GM23248 (cell line): Measurements from ENCODE around the gene PTGFRN. TPM values are rescaled to one million over a fixed set of nuclear protein-coding genes. Genes with fewer than 3 reads are reported as not detected.

ENCODE experiments used
- DNase-seq: peaks from one replicate; pipeline ENCODE4 v3.0.0-alpha.2; 2015
- H2AFZ ChIP-seq: fragments of 200-600 bp; sonication (generic); 2 replicates; pipeline ENCODE4 v1.6.1; 2016; ENCODE audit warnings: antibody characterized with exemption
- H3F3A ChIP-seq: fragments of 200-600 bp; sonication (generic); 2 replicates; pipeline ENCODE4 v1.6.1; 2016; ENCODE audit warnings: mild to moderate bottlenecking, antibody characterized with exemption, mixed run types; ENCODE audit not compliant: insufficient read depth
- H3K27ac ChIP-seq: fragments of 200-600 bp; sonication (generic); 2 replicates; pipeline ENCODE4 v1.5.1; 2016; ENCODE audit warnings: mild to moderate bottlenecking
- H3K27me3 ChIP-seq: fragments of 200-600 bp; sonication (generic); replicated peaks from 2 replicates; pipeline ENCODE4 v1.6.1; 2016; ENCODE audit warnings: mild to moderate bottlenecking; ENCODE audit not compliant: insufficient read depth
- H3K36me3 ChIP-seq: fragments of 200-600 bp; sonication (generic); 2 replicates; pipeline ENCODE4 v1.6.1; 2016; ENCODE audit warnings: low read depth, mild to moderate bottlenecking
- H3K4me1 ChIP-seq: fragments of 200-600 bp; sonication (generic); 2 replicates; pipeline ENCODE4 v1.6.1; 2016; ENCODE audit warnings: mild to moderate bottlenecking; ENCODE audit not compliant: insufficient read depth
- H3K4me2 ChIP-seq: fragments of 200-600 bp; sonication (generic); one replicate; pipeline ENCODE4 v1.6.1; 2016; ENCODE audit warnings: mild to moderate bottlenecking; ENCODE audit not compliant: unreplicated experiment
- H3K4me3 ChIP-seq: fragments of 200-600 bp; sonication (generic); 2 replicates; pipeline ENCODE4 v1.5.1; 2016; ENCODE audit warnings: mild to moderate bottlenecking
- H3K79me2 ChIP-seq: fragments of 200-600 bp; sonication (generic); 2 replicates; pipeline ENCODE4 v1.6.1; 2016; ENCODE audit warnings: mild to moderate bottlenecking; ENCODE audit not compliant: insufficient read depth
- H3K9ac ChIP-seq: fragments of 200-600 bp; sonication (generic); 2 replicates; pipeline ENCODE4 v1.6.1; 2016; ENCODE audit warnings: mild to moderate bottlenecking
- H3K9me2 ChIP-seq: fragments of 200-600 bp; sonication (generic); 2 replicates; pipeline ENCODE4 v1.6.1; 2016; ENCODE audit warnings: mixed run types, mild to moderate bottlenecking, moderate library complexity; ENCODE audit not compliant: insufficient read depth
- H3K9me3 ChIP-seq: fragments of 200-600 bp; sonication (generic); one replicate; pipeline ENCODE4 v1.6.1; 2017; ENCODE audit warnings: low read depth
- H4K20me1 ChIP-seq: fragments of 200-600 bp; sonication (generic); 2 replicates; pipeline ENCODE4 v1.6.0; 2016; ENCODE audit not compliant: insufficient read depth
- EZH2 ChIP-seq: fragments of 200-600 bp; sonication (generic); IDR thresholded peaks from 2 replicates; pipeline ENCODE4 v1.6.1; 2018; ENCODE audit warnings: antibody characterized with exemption, mild to moderate bottlenecking; ENCODE audit not compliant: insufficient read depth, poor library complexity, severe bottlenecking
- EZH2phosphoT487 ChIP-seq: fragments of 200-600 bp; sonication (generic); IDR thresholded peaks from 2 replicates; pipeline ENCODE4 v1.6.1; 2018; ENCODE audit warnings: antibody characterized with exemption, moderate library complexity, mild to moderate bottlenecking, low read depth; ENCODE audit not compliant: insufficient read depth
- whole genome bisulfite sequencing, 2 experiments: methylation state at CpG; one replicate each; pipeline ENCODE4 v1.1.6; 2015 to 2017; ENCODE audit warnings: low lambda C conversion rate in 2 of 2, low coverage in 1 of 2; ENCODE audit errors: missing lambda C conversion rate in 2 of 2; 5-methylcytosine and 5-hydroxymethylcytosine counted together
- in situ Hi-C: fragments of 300-500 bp; cut with MboI; formaldehyde crosslinking; loops from 2 replicates; pipeline ENCODE4 v1.15.0; 2020
- polyA plus RNA-seq: library from polyadenylated mRNA; unstranded; fragments of >200 nt; fragmentation: Nextera tagmentation; extraction: Ambion mirVana; gene quantifications from 2 replicates; pipeline ENCODE4 v1.2.1, GENCODE V29; 2016
- total RNA-seq: library from RNA; depleted of rRNA; stranded (reverse); fragments of >200 nt; shearing (Covaris generic); gene quantifications from 2 replicates; pipeline ENCODE4 v1.2.3, GENCODE V29; 2014

PTGFRN gene
- total and polyA plus RNA-seq, 2 experiments from 2014 or later = 14.7 to 25.7 TPM

- WGBS, 2 experiments = 87 to 92% methylated on average over 2 of the region's 2 CpGs
- Histone ChIP-seq H3K9me2 (no peaks in the 10 kb centered on the region), H3K9ac (no peak overlapping the region), H3K4me1 (peaks cover 7% of the 10 kb centered on the region; the same call in 1 of the 2 replicates), H3K36me3 (no peaks in the 10 kb centered on the region), H3K4me2 (no peak overlapping the region), H3K4me3 (no peak overlapping the region), H3K9me3 (no peaks in the 10 kb centered on the region), H2AFZ (no peak overlapping the region), H3F3A (no peaks in the 10 kb centered on the region), H3K79me2 (no peaks in the 10 kb centered on the region), H3K27me3 (no peaks in the 10 kb centered on the region), H4K20me1 (no peaks in the 10 kb centered on the region), H3K27ac (no peak overlapping the region)
- in situ Hi-C loops = no loop called here
- DNase-seq = no peak
- TF ChIP-seq EZH2phosphoT487 (no peak), EZH2 (no peak)
Measured at GRCh38 chr1:117007719-117008013, 98.0 kb downstream of the PTGFRN start.

- H3F3A ChIP-seq = no peaks in the 10 kb centered on the region
- peaks cover 7% of the 10 kb centered on the region; the same call in 1 of the 2 replicates for H3K4me1 ChIP-seq
Measured at GRCh38 chr1:117008656-117009055, 98.9 kb downstream of the PTGFRN start.

GRCh38 chr1:117009132-117009531 lies 99.4 kb downstream of the PTGFRN start:
- H4K20me1 ChIP-seq = no peaks in the 10 kb centered on the region
- TF ChIP-seq EZH2 = no peak
- no peak for TF ChIP-seq EZH2phosphoT487
- H3K27me3 ChIP-seq = no peaks in the 10 kb centered on the region
- no peak overlapping the region for H2AFZ ChIP-seq
- peak; percentile 71 for DNase-seq
- H3K4me2 ChIP-seq = no peak overlapping the region
- no peaks in the 10 kb centered on the region for H3F3A ChIP-seq
- H3K9me2 ChIP-seq = no peaks in the 10 kb centered on the region
- in situ Hi-C loops = no loop called here
- no peak overlapping the region for H3K27ac ChIP-seq
- H3K36me3 ChIP-seq = no peaks in the 10 kb centered on the region
- no peak overlapping the region for H3K4me3 ChIP-seq
- peaks cover 9% of the 10 kb centered on the region; the same call in 1 of the 2 replicates for H3K4me1 ChIP-seq
- no peaks in the 10 kb centered on the region for H3K9me3 ChIP-seq
- no peaks in the 10 kb centered on the region for H3K79me2 ChIP-seq
- 64 to 66% methylated on average over 3 of the region's 3 CpGs for WGBS, 2 experiments
- no peak overlapping the region for H3K9ac ChIP-seq

More at GRCh38 chr1:117008656-117009055, 98.9 kb downstream of the PTGFRN start:
- H3K27me3 ChIP-seq = no peaks in the 10 kb centered on the region
- no peaks in the 10 kb centered on the region for H3K36me3 ChIP-seq
- no peak overlapping the region for H3K4me2 ChIP-seq
- H3K27ac ChIP-seq = no peak overlapping the region
- WGBS, 2 experiments = 61 to 66% methylated on average over 2 of the region's 2 CpGs
- peak; percentile 10 for DNase-seq
- no peaks in the 10 kb centered on the region for H3K9me2 ChIP-seq
- H4K20me1 ChIP-seq = no peaks in the 10 kb centered on the region
- no peaks in the 10 kb centered on the region for H3K9me3 ChIP-seq
- no peak overlapping the region for H3K9ac ChIP-seq
- in situ Hi-C loops = no loop called here
- no peak for TF ChIP-seq EZH2
- TF ChIP-seq EZH2phosphoT487 = no peak
- no peak overlapping the region for H3K4me3 ChIP-seq
- H3K79me2 ChIP-seq = no peaks in the 10 kb centered on the region
- H2AFZ ChIP-seq = no peak overlapping the region

GRCh38 chr1:117010310-117010969 lies 100.7 kb downstream of the PTGFRN start:
- no peaks in the 10 kb centered on the region for H3K36me3 ChIP-seq
- DNase-seq = no peak
- H2AFZ ChIP-seq = no peak overlapping the region
- H3K27ac ChIP-seq = no peak overlapping the region
- WGBS, 2 experiments = 47 to 61% methylated on average over 3 of the region's 3 CpGs
- H3F3A ChIP-seq = no peaks in the 10 kb centered on the region
- H3K9ac ChIP-seq = no peak overlapping the region
- no peaks in the 10 kb centered on the region for H3K9me2 ChIP-seq
- H3K9me3 ChIP-seq = no peaks in the 10 kb centered on the region
- H3K4me1 ChIP-seq = peaks cover 13% of the 10 kb centered on the region; the same call in 1 of the 2 replicates
- no peaks in the 10 kb centered on the region for H3K79me2 ChIP-seq
- in situ Hi-C loops = no loop called here
- H4K20me1 ChIP-seq = no peaks in the 10 kb centered on the region
- H3K4me2 ChIP-seq = no peak overlapping the region
- no peak for TF ChIP-seq EZH2
- TF ChIP-seq EZH2phosphoT487 = no peak
- no peak overlapping the region for H3K4me3 ChIP-seq
- H3K27me3 ChIP-seq = no peaks in the 10 kb centered on the region

- H3K9ac ChIP-seq = no peak overlapping the region
- no peaks in the 10 kb centered on the region for H3F3A ChIP-seq
- H3K4me1 ChIP-seq = peaks cover 13% of the 10 kb centered on the region; the same call in 1 of the 2 replicates
- no peak overlapping the region for H3K4me2 ChIP-seq
- H3K4me3 ChIP-seq = no peak overlapping the region
- no peak for DNase-seq
- in situ Hi-C loops = no loop called here
- no peaks in the 10 kb centered on the region for H3K9me3 ChIP-seq
- WGBS, 2 experiments = 96% methylated on average over 3 of the region's 3 CpGs
- H3K27me3 ChIP-seq = no peaks in the 10 kb centered on the region
- H4K20me1 ChIP-seq = no peaks in the 10 kb centered on the region
- no peak overlapping the region for H2AFZ ChIP-seq
- TF ChIP-seq EZH2 (no peak), EZH2phosphoT487 (no peak)
- no peaks in the 10 kb centered on the region for H3K9me2 ChIP-seq
- no peak overlapping the region for H3K27ac ChIP-seq
- no peaks in the 10 kb centered on the region for H3K36me3 ChIP-seq
- H3K79me2 ChIP-seq = no peaks in the 10 kb centered on the region
Measured at GRCh38 chr1:117011334-117011733, 101.6 kb downstream of the PTGFRN start.
